K562 (cell line): Measurements from ENCODE around the gene IL27RA. TPM values are rescaled to one million over a fixed set of nuclear protein-coding genes. Genes with fewer than 3 reads are reported as not detected.

Experiments used
- ARID3B ChIP-seq: fragments of 250-450 bp; sonication (Bioruptor Pico); IDR thresholded peaks from 2 replicates; pipeline ENCODE4 v1.4.0; 2020; ENCODE audit warnings: borderline replicate concordance
- ARNT ChIP-seq, 2 experiments: fragments of 450-650 bp; IDR thresholded peaks; 2 replicates each; pipeline ENCODE4 v1.6.1; 2016; ENCODE audit warnings: mild to moderate bottlenecking in 1 of 2
- CHAMP1 ChIP-seq: fragments of 450-650 bp; IDR thresholded peaks from 2 replicates; pipeline ENCODE4 v1.6.1; 2016; ENCODE audit warnings: mild to moderate bottlenecking
- CXXC5 ChIP-seq: fragments of 250-450 bp; sonication (Bioruptor Pico); IDR thresholded peaks from 2 replicates; pipeline ENCODE4 v1.8.0; 2022; ENCODE audit warnings: inconsistent platforms, mild to moderate bottlenecking, moderate library complexity
- HINFP ChIP-seq: fragments of 450-650 bp; conservative IDR thresholded peaks from 2 replicates; pipeline ENCODE4 v1.6.1; 2016; ENCODE audit warnings: missing genetic modification characterization, low read depth, mild to moderate bottlenecking, control low read depth, missing compliant biosample characterization
- HOMEZ ChIP-seq: fragments of 250-450 bp; sonication (Bioruptor Pico); IDR thresholded peaks from 2 replicates; pipeline ENCODE4 v1.4.0; 2020; ENCODE audit warnings: mild to moderate bottlenecking, moderate library complexity
- MAX ChIP-seq: sonication (generic); formaldehyde crosslinking; IDR thresholded peaks from 2 replicates; pipeline ENCODE4 v1.9.0; 2022; ENCODE audit warnings: mild to moderate bottlenecking, missing genetic modification reagents
- NCOA1 ChIP-seq: fragments of 450-650 bp; IDR thresholded peaks from 2 replicates; pipeline ENCODE4 v1.6.1; 2016; ENCODE audit warnings: low read depth
- NFIC ChIP-seq: fragments of 450-650 bp; IDR thresholded peaks from 2 replicates; pipeline ENCODE4 v1.6.1; 2017; ENCODE audit warnings: mild to moderate bottlenecking, inconsistent platforms
- NR1H2 ChIP-seq: sonication (generic); formaldehyde crosslinking; IDR thresholded peaks from 2 replicates; pipeline ENCODE4 v1.4.0; 2020; ENCODE audit warnings: mild to moderate bottlenecking, missing genetic modification reagents
- PHF21A ChIP-seq: fragments of 450-650 bp; IDR thresholded peaks from 2 replicates; pipeline ENCODE4 v1.6.1; 2017; ENCODE audit warnings: low read depth, borderline replicate concordance
- POLR2AphosphoS5 ChIP-seq: IDR thresholded peaks from 2 replicates; pipeline ENCODE4 v1.6.1; 2011; ENCODE audit warnings: mild to moderate bottlenecking, low read depth, low read length, moderate library complexity; ENCODE audit not compliant: control insufficient read depth, insufficient read depth
- POLR2B ChIP-seq: fragments of 450-650 bp; IDR thresholded peaks from 2 replicates; pipeline ENCODE4 v1.6.1; 2018; ENCODE audit warnings: low read depth; ENCODE audit not compliant: partially characterized antibody
- RNF2 ChIP-seq: sonication (generic); IDR thresholded peaks from 2 replicates; pipeline ENCODE4 v1.6.1; 2016
- SIN3B ChIP-seq: fragments of 450-650 bp; IDR thresholded peaks from 2 replicates; pipeline ENCODE4 v1.6.1; 2017; ENCODE audit warnings: low read depth, mild to moderate bottlenecking, moderate library complexity
- STAG1 ChIP-seq: sonication (generic); formaldehyde crosslinking; IDR thresholded peaks from 2 replicates; pipeline ENCODE4 v1.5.0; 2020; ENCODE audit warnings: missing genetic modification reagents, borderline replicate concordance
- TARDBP ChIP-seq: fragments of 450-650 bp; IDR thresholded peaks from 2 replicates; pipeline ENCODE4 v1.6.1; 2016
- ZNF384 ChIP-seq: IDR thresholded peaks from 2 replicates; pipeline ENCODE4 v1.6.1; 2012; ENCODE audit warnings: low read depth, low read length, improper control_type of control experiment
- polyA plus RNA-seq, 8 experiments: library from polyadenylated mRNA; depleted of rRNA in 4 of 8; stranded (reverse) in 5 of 8; unstranded in 3 of 8; fragments of >200 nt; fragmentation: Nextera tagmentation in 2 of 8; fragmentation: Illumina TruSeq in 1 of 8; extraction: Ambion mirVana in 2 of 8; extraction: Trizol in 1 of 8; gene quantifications; 2 replicates each; pipeline versions ENCODE4 v1.2.1 to v1.2.3, GENCODE V29; 2011 to 2014; ENCODE audit warnings: inconsistent platforms in 1 of 8, missing spikeins in 1 of 8
- total RNA-seq, 7 experiments: library from RNA; depleted of rRNA in 6 of 7; stranded (reverse); fragments of >200 nt in 6 of 7; fragmentation: Illumina TruSeq in 2 of 7; extraction: Trizol in 2 of 7; gene quantifications; 2 replicates each; pipeline versions ENCODE4 v1.2.1 to v1.2.3, GENCODE V29; 2011 to 2021; ENCODE audit warnings: low replicate concordance in 1 of 7

The IL27RA gene
- total and polyA plus RNA-seq, 9 of the 15 experiments (the other 6 are each of a cell fraction or from before 2014, with no cell fraction given) = 1.9 to 15.9 (median 12.0) TPM

- 0 out of 2 replicates have a peak, but pooled peaks have one; percentile 20 for TF ChIP-seq MAX (CRISPR knock-in tag)
- peak; percentile 68; the same call in 1 of the 2 replicates for TF ChIP-seq POLR2AphosphoS5
- no peak for TF ChIP-seq HINFP
- no peak; the same call in 1 of the 2 replicates for TF ChIP-seq TARDBP
- peak; percentile 52; the same call in 1 of the 2 replicates for TF ChIP-seq PHF21A
- TF ChIP-seq HOMEZ (CRISPR knock-in tag) = 0 out of 2 replicates have a peak, but pooled peaks have one; percentile 68
- peak; percentile 24; the same call in 1 of the 2 replicates for TF ChIP-seq RNF2
- peak; percentile 32 for TF ChIP-seq POLR2B
- 0 out of 2 replicates have a peak, but pooled peaks have one; percentile 19 for TF ChIP-seq NCOA1
- TF ChIP-seq CHAMP1 = no peak
- TF ChIP-seq ZNF384 = peak; percentile 100
- TF ChIP-seq ARNT (IDR thresholded peaks at IDR 0.05) = peak in 1 of 2 experiments; percentile 72; a peak in 1 of 4 replicates
- peak; percentile 64 for TF ChIP-seq SIN3B
- no peak for TF ChIP-seq ARID3B (CRISPR knock-in tag)
- no peak for TF ChIP-seq NR1H2 (CRISPR knock-in tag)
- no peak for TF ChIP-seq NFIC
- TF ChIP-seq STAG1 (CRISPR knock-in tag) = no peak
- peak; percentile 82 for TF ChIP-seq CXXC5 (CRISPR knock-in tag)
Measured at GRCh38 chr19:14091081-14091812, 59.7 kb downstream of the IL27RA start (continued).
